NCI-H510A treated with DMSO at 0.1 percent for 48 hours (cell line): ENCODE results near the gene TRIOBP.

ENCODE experiments used
- DNase-seq: peaks from one replicate; lab custom pipeline; 2025; lab: John Stamatoyannopoulos, UW

TRIOBP gene

DNA sequence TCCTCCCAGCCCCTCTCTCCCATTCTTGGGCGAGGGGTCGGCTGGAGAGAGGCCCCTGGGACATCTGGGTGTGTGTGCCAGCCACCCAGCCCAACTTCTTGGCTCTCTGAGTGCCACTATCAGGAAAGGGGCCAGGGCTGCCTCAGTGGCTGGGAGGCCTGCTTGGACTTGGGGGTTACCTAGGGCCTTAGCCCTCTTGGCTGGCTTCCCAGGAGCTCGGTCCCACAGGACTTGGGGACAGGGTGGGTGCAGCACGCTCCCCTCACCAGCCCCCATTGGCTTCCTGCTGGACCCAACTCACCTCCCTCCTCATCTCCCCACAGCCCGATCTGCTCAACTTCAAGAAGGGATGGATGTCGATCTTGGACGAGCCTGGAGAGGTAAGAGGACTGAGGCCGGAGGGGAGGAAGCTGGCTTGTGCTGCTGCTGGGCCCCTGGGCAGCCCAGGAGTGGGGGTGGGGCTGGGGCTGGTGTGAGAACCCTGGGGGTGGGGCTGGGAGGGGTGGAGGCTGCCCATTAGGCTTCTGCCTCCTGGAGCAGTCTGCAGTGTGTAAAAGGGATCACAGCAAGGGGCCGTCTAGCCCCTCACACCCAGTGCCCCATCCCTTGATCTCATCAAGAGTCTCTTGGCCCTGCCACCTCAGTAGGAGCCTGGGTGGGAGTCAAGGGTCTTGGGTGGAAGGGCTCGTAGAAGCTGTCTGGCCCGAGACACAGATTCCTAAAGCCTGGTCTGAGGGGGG, 54.8 kb downstream of the TRIOBP start:
- DNase-seq = no peak

DNA sequence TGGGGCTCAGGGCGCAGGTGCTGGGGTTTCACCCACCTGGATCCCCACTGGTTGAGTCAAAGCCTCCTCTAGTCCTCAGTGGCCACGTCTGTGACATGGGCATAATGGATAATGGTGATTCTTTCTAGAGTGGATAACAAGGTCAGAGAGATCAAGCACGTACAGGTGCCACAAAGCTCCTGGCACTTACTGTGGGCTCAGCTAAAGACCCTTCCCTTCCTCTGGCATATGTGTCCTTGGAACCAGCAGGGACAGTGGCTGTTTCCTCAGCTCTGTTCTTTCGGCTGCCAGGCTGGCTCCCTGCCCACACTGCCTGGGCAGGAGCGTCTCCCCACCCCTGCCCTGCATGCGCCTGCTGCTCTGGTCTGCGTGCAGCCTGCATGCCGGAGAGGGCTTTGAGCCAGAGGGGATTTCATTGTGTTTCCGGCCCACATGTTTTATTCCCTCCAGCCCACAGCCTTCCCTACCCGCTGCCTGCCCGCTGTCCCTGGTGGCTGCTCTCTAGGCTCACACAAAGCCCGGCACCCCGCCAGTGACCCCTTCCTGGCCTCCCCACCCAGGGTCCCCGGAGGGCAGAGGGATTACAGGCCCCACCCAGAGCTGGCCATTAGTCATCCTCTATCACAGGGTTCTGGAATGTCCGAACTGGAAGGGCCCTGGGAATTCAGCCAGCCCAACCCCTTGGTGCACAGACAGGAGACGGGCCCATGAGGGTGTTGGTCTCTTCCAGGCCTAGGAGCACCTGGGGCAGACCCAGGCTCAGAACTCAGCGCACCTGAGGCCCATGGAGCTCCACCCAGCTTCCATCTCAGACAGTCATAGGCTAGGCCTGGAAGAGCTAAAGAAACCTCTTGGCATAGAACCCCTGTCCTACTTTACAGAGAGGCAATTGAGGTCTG, 55.6 kb downstream of the TRIOBP start:
- no peak for DNase-seq

DNA sequence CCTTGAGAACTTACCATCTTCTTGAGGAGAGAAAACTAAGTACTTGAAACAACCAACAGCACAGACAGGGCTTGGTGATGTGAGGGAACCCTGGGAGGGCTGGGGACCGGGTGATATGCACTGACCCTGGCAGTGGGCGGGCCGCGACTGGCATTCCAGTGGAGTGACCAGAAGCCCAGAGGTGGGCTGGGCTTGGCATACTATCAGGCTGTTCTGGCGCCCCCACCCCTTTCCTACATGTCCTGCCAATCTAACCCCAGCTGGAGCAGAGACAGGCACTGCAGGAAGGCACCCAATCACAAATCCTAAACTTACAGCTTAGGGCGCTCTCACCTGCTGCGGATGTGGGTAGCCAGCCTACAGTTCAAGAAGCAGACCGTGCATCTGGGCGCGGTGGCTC, 56.9 kb downstream of the TRIOBP start:
- DNase-seq = no peak

DNA sequence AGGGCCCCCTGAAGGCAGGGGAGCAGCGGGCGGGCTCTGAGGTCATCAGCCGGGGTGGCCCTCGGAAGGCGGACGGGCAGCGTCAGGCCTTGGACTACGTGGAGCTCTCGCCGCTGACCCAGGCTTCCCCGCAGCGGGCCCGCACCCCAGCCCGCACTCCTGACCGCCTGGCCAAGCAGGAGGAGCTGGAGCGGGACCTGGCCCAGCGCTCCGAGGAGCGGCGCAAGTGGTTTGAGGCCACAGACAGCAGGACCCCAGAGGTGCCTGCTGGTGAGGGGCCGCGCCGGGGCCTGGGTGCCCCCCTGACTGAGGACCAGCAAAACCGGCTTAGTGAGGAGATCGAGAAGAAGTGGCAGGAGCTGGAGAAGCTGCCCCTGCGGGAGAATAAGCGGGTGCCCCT, 60.8 kb downstream of the TRIOBP start:
- DNase-seq = no peak

DNA sequence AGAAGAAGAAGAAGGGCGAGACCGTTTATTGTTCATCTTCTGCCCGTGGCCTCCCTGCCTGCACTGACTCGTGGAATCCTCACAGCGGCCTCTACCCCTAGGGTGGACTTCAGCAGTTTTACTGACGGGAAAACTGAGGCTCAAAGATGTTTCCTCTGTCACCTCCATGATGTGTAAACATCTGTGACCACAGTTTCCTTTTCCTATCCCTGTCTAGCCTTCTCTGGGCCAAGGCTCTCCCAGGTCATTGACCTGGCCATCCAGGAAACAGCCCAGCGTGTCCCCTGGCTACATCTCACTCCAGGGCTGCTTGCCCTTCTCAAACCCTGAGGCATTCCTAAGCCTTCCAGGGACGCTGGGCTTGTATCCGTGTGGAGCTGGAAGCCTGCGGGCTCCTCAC, 61.8 kb downstream of the TRIOBP start:
- DNase-seq = no peak

DNA sequence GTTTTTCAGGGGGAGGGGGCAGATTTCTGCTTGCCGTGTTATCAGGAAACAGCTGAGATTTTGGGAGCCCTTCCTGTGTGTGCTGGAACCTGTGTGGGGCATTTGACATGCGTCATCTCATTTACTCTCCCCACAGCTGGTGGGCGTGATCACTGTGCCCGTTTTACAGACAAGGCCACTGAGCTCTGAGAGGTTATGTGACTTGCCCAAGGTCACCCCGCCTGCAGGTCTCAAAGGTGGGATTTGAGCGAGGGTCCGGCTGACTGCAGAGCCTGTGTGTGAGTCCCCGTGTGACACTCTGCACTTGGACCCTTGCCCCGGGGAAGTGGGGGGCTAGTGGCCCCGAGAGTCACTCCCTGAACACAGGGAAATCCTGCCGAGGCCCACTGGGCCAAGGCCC, 62.4 kb downstream of the TRIOBP start:
- no peak for DNase-seq

DNA sequence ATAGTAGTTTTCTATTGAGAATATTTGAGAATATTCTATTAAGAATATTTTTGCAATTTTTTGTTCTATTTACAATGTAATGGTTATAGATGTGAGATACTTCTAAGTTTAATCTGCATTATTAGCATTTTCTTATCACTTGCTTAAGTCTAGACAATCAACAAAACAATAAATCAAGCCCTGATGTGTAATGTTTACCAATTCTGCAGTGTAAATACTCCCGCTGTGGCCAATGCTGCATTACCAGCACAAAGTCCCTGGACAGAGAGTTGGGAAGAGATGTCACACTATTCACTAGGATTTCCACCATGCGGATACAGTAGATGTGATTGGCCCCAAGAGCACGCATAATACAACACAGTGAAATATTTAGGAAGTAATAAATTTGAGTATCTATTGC, 63.3 kb downstream of the TRIOBP start:
- peak; percentile 32 for DNase-seq

DNA sequence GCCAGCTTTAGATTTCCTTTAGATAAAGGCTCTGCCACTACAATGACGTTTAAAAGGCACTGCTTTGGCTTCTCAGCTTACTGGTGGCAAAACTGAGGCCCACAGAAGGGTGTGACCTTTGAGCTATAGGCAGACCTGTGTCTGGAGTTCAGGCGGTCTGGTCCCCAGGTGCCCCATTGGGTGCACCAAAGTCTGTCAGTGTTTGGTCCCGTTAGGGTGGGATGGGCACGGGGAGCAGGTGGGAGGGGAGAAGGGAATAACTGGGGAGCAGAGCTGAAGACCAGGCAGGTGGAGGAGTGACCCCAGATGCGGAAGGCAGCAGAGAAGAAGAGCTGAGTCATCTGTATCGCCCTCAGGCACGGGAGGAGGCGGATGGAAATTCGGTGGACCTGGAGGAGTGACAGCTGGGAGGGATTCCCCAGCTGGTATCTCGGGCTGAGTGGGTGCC, 65.6 kb downstream of the TRIOBP start:
- DNase-seq = no peak

DNA sequence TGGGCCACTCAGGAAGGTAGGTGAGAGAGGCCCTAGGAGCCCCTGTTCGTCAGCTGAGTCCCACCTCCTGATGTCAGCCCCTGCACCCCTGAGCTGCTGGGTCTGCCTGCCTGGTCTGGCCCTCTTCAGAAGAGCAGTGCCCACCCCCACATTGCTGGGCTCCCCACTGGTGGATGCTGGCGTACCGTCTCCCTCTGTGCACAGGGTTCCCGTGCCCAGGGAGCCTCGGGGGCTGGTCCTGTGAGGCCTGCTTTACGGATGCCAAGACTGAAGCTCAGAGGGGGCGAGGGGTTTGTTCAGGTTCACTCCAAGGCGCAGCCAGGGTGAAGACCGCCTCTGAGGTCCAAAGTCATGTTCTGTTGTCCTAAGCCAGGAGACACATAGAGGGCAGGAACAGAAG, 66.2 kb downstream of the TRIOBP start:
- no peak for DNase-seq

DNA sequence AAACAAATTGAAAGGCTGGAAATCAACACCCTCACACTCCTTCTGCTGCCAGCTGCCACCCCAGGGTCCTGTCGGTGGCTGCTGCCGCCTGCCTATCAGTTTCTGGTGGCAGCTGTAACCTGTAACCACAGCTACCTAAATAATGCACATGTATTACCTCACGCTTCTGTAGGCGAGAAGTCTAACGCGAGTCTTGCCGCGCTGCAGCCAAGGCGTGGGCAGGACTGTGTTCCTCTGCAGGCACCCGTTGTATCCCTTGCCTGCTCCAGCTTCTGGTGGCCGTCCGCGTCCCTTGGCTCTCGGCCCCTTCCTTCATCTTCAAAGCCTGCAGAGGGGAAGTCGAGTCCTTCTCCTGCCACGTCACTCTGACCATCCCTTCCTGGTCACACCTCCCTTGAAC, 66.8 kb downstream of the TRIOBP start:
- DNase-seq = no peak

DNA sequence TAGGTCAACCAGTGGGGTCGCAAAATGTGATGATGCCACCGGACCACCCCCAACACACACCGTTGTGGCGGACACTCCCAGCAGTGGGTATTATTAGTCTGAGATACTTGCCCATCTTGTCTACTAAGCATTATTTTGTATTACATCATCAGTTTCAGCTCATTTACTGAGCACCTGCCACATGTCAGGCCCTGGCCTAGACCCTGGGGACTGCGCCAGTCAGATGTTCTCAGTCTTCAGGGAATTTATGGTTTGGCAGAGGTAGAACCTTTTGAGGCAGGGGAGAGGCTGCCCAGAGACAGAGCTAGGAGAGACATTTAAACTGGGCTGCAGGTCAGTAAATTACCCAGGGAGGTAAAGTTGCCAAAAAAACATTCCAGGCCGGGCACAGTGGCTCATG, 67.8 kb downstream of the TRIOBP start:
- no peak for DNase-seq

DNA sequence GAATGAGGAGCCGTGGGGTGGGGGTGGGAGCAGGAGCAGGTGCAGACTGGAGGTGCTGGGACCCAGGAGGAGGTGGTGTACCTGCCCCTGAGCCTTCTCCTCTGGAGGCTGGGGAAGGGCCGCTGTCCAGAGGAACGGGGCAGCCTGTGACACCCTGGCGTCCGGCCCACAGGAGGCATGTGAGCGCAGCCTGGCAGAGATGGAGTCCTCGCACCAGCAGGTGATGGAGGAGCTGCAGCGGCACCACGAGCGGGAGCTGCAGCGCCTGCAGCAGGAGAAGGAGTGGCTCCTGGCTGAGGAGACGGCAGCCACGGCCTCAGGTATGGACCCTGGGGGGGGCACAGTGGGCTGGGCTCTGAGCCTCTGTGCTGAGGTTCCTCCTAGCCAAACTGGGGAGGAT, 68.7 kb downstream of the TRIOBP start:
- no peak for DNase-seq

DNA sequence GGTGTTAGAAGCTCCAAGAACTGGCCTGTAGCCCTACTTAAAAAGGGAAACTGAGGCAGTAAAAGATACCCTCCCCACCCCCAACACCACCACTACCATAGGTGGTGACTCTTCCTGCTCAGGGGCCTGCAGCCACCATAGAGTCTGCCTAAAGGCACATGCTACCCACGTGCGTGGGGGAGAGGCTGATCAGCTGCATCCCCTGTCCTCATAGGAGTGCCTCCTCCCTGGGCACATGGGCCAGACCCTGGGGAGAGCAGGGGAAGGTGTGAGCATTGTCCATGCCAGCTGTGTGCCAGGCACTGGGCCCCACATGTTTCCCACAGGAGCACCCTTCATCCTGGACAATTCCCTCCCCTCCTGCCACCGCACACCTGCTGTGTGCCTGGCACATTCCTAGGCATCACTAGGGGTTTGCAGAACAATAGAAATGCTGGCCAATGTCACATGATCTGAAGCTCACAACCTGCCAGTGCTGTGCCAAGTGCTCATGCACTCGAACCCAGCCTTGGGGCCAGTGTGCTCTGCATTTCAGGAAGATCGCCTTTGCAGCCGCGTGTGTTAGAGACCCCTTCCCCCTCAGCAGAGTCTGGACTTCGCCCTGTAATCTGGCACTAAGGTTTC, 69.2 kb downstream of the TRIOBP start:
- no peak for DNase-seq

DNA sequence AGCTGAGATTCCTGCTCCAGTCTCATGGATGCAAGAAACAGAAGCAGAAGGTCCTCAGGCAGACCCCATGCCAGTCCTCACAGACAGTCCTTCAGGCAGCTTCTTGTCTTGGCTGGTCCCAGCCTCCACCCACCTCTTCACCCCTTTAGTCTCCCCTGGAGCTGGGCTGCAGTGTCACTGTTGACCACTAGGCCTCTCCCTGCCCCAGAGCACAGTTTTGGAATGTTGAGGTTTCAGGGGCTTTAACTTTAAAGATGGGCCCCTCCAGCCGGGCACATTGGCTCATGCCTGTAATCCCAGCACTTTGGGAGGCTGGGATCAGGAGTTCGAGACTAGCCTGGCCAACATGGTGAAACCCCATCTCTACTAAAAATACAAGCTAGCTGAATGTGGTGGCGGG, 71.4 kb downstream of the TRIOBP start:
- DNase-seq = no peak

DNA sequence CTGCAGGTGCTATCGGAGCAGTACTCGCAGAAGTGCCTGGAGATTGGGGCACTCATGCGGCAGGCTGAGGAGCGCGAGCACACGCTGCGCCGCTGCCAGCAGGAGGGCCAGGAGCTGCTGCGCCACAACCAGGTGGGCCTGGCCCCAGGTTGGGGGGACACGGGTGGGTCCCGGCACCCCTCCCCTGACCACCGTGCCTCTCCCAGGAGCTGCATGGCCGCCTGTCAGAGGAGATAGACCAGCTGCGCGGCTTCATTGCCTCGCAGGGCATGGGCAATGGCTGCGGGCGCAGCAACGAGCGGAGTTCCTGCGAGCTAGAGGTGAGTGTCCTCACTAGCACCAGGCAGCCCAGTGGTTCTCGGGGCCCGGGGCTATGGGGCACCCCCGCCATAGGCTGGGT, 72.2 kb downstream of the TRIOBP start:
- no peak for DNase-seq

DNA sequence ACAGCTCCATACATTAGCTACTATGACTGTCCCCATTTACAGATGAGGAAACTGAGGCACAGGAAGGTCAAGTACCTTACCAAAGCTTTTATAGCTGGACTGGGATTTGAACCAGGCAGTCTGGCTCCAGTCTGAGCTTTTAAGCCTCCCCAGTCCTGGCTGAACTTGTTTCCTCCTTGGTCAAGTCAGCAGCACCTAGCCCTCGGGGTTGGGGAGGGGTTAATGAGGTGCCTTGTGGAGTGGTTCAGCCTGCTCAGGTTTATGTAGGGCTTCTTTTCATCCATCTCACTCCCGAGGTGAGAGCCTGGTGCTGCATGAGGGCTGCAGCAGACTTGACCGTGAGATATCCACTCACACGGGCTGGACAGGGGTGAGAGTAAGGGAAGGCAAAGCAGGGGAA, 74.2 kb downstream of the TRIOBP start:
- DNase-seq = no peak

DNA sequence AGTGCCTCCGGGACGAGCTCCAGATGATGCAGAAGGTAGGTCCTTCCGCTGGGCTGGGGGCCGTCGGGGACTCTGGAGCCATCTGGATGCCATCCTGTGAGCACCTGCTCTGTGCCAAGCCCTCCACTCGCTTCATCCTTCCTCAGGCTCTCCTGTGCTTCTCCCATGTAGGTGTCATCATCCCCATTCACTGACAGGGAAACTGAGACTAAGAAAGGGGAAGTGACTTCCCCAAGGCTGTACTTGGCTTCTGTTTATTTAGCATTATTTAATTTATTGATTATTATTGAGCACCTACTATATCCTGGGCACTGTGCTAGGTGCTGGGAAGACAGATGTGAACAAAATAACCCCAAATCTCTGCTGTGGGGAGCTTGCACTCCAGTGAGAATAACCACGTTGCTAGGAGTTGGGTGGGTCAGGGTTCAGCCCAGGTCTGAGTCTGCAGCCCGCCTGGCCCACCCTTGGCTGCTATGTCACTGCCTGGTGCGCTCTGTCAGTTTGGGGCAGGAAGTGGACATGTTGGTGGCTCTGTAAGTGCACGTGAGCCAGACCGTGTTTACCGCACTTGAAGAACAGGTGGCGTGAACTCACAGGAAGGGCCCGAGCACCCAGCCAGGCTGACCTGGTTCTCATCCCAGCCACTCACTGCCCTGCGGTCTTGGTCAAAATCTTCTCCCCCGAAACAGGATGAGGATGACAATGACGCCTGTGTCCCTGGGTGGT, 75.0 kb downstream of the TRIOBP start:
- DNase-seq = no peak

DNA sequence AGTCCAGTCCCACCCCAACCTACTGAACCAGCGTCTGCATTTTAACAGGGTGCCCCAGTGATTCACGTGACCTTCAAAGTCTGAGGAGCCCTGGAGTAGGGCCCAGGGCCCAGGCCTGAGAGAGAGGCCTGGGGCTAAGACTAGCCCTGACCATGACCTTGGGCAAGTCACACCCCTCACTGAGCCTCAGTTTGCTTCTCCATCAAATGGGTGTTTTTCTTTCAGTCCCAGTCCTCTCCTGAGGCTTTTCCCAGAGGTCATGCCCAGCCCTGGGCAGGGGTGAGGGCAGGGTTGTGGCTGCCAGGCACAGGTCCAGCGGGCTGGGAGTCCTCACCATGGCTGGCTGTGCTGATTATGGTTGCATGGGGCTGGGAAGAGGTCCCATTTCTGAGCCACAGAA, 77.9 kb downstream of the TRIOBP start:
- no peak for DNase-seq

DNA sequence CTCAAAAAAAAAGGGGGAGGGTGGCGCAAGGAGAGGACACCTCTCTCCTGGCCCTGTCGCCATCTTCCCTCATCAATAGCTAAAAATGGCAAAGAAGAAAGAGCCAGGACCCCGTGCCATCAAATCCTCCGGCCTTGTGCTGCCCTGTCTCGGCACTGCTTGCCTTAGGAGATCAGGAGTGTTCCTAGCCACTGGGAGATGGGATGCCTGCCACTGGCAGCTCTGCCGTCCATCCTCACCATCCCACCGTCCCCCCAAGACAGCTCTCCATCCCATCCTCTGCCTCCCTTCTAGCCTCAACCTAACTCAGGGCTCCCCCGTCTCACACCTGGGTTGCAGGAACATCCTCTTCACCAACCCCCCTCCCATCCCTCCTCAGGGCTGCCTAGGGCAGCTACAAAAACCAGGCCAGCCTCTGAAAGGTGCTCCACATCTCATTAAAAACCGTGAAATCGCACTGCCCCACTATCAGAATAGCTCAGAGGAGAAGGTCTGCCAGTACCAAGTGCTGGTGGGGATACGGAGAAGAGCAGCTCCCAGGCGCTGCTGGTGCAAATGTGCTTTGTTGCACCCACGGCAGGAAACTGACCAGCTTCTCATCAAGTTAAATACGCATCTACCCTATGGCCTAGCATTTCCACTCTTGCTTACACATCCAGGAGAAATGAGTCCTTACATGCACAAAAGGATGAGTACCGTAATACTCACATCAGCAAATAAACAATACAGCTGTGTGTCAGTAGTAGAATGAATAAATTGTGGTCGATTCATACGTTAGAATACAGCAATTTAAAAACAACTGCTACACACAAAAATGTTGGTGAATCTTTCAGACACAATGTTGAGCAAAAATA, 79.2 kb downstream of the TRIOBP start:
- DNase-seq = no peak

DNA sequence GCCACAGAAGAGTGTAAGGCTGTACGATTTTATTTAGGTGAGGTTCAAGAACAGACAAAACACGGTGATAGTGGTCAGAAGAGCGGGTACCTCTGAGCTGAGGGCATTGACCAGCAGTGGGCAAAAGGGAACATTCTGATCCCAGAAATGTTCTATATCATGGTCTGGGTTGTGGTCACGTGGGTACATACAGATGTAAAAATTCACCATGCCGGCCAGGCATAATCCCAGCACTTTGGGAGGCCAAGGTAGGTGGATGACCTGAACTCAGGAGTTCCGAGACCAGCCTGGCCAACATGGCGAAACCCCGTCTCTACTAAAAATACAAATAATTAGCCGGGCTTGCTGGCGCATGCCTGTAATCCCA, 79.8 kb downstream of the TRIOBP start:
- DNase-seq = no peak

DNA sequence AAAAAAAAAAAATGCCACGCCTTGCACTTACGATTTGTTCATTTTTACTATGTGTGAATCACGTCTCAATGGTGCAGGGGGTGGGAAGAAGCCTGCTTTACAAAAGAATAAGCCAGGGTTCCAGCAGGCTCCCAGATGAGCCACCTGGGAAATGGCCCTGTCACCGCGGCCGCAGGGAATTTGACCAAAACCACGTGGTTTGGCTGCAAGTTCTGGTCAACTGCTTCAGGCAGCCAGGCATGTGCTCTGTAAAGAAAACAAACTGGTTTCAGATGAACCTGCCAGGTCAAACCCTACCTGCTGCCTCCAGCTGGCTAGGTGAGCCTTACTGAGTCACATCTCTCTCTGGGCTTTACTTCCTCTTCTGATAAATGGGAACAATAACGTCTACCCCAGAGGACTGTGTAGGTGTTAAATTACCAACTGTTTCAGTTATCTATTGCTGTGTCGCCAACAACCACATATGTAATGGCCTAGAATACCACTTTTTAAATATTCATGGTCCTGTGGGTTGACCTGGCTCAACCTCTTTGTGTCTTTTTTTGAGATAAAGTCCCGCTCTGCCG, 80.4 kb downstream of the TRIOBP start:
- no peak for DNase-seq
